GM12801 (cell line): Measurements from ENCODE around the gene CEP78.

ENCODE experiments used
- TF ChIP-seq, protein P1 (sequence below): IDR thresholded peaks from one replicate; pipeline ENCODE4 v1.5.1; 2011; ENCODE audit warnings: control low read depth; ENCODE audit not compliant: insufficient read length; ENCODE audit errors: extremely low read depth

CEP78 gene

DNA sequence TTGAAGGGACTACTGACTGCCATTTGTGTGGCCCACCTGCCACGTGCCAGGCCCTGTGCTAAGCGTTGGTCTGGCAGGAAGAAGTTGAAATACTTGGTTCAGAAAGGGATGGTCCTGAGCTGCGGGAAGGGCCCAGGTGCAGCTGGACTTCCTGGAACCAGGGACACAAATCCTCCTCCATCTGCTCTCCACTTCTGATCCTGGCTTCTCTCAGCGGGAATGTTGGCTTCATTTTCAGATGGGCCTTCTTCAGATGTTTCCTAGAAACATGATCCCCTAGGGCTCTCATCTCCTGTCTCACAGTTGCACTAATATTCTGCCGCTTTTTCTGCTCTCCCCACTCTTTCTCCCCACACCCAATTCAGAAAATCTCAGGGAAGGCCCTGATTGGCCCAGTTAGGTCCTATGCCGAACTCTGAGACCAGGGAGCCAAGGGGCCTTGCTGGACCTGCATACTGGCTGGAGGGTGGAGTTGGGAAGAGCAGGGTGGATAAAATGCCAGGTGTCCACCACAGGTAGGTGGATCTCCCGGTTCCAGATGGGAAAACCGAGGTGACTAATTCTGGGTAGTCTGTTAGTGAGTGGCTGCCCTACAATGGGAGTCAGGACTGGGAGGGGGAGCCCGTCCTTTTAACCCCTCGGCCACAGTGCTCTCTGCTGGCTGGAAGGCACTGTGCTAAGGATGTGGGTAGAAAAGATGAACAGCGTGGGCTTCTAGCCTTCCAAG is 80.5 kb downstream of the CEP78 start:
- TF ChIP-seq, protein P1, sequence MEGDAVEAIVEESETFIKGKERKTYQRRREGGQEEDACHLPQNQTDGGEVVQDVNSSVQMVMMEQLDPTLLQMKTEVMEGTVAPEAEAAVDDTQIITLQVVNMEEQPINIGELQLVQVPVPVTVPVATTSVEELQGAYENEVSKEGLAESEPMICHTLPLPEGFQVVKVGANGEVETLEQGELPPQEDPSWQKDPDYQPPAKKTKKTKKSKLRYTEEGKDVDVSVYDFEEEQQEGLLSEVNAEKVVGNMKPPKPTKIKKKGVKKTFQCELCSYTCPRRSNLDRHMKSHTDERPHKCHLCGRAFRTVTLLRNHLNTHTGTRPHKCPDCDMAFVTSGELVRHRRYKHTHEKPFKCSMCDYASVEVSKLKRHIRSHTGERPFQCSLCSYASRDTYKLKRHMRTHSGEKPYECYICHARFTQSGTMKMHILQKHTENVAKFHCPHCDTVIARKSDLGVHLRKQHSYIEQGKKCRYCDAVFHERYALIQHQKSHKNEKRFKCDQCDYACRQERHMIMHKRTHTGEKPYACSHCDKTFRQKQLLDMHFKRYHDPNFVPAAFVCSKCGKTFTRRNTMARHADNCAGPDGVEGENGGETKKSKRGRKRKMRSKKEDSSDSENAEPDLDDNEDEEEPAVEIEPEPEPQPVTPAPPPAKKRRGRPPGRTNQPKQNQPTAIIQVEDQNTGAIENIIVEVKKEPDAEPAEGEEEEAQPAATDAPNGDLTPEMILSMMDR, result no peak

DNA sequence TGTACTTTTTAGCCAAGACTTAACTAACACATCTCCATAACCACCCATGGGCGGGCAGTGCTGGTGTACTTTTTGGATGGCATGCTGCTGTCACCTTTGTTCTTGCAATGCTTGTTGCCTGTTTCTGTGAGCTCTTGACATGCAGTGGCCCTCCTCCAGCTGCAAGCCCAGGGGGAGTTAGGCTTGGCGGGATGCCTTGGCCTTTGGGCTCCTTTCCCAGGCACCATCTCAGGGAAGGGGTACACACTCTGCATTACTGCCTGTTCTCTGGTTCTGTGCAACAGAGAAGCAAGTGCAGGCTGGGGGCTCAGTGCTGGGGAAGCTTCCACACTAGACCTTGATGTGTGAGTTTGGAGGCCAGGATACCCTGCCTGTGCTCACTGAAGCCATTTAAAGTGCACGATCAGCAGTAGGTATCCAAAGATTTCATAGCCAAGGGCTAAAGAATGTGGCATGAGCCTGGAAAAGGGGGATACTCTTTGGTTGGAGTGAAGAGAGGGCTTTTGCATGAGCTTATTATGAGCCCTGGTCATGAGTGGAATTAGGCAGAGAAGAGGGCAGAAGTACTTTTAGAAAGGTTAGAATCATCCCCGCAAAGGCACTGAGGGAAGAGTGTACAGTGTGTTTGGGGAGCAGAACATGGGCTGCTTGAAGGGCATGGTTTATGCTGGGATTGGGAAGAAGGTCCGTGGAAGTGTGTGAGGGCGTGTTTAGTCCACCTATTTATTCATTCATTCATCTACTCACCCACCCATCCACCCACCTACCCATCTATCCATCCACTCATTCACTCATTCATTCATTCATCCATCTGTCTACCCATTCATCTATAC is 83.5 kb downstream of the CEP78 start:
- TF ChIP-seq, protein P1, result no peak

DNA sequence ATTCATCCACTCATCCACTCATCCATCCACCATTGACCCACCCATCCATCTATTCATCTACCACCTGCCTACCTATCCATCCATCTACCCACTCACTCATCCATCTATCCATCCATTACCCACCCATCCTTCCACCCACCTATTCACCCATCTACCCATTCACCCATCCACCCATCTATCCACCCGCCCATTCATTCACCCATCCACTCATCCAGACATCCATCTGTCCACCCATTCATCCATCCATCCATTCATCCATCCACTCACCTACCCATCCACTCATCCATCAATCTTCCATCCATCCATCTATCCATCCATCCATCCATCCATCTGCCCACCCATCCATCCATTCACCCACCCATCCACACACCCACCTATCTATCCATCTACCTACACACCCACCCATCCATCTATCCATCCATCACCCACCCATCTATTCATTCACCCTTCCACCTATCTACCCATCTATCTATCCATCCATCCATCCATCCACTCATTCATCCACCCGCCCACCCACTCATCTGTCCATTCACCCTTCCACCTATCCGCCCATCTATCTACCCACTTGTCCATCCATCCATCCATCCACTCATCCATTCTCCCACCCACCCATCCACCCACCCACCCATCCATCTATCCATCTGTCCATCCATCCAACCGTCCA is 84.3 kb downstream of the CEP78 start:
- TF ChIP-seq, protein P1, result no peak

DNA sequence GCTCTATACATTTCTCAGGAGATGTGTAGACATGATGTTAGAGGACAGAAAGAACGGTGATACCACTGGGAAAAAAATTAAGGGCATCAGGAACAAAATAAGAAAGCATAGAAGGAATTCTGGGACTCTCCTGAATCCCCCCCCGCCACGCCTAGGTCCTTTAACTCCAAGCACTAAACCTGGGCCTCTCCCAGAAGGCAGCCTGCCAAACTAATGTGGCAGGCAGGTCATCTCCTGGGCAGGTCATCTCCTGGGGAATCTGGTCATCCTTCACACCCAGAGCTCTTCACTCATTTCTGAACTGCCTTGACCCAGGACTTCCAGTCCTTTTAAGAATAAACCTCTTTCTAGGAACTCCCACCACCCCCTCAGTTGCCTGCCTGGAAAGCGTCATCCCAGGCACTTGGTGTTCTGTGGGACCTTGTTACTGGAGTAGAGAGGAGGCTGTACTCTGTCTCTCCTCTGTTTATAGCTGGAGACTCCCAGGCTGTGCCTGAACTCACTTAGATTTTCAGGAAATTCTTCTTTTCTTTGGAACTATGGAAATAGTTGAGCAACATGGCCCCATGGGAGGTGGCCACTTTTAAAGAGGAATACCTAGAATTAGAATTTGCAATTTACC is 85.1 kb downstream of the CEP78 start:
- TF ChIP-seq, protein P1, result no peak

DNA sequence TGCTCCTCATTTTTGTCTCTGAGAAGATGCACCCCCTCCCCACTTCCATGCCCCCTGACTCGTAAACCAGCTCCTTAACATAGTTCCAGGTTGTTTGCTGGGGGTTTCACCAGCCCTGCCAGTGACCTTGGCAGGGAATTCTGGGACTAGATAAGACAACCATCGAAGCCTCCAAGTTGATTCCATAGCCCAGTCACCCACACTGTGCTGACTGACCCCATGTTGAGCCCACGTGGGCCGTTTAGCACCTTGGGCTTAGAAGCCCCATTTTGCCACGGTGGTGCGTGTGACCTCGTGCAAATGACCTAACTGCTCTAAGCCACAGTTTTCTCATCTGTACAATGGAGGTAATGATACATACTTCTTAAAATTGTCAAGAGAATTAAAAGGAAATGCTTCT is 85.6 kb downstream of the CEP78 start:
- TF ChIP-seq, protein P1, result no peak

DNA sequence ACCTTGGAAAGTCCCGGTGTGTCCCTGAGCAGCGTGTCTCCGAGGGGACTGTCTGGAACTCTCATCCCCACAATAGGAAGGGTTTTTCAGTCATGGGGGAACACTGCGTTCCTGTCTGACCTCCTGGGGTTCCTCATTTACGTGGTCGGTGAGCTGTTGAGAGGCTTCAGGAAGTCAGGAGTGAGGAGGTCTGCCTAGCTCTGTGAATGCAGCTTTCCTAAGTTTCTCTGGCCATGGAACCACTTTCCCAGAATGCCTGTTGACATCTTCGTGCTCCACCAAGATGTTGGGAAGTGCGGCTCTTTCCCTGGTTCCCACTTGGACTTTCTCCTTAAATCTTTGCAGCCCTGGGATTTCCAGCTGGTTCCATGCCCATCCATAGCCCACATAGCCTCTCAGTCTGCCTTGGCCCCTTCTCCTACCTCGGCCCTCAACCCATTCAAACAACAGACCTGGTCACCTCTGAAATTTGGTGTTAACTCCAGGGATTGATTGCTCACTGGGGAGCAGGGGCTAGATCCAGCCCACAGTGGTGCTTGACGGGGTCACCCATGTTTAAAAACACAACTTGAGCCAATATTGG is 88.3 kb downstream of the CEP78 start:
- TF ChIP-seq, protein P1, result no peak
